HG02970 (cell line): Measurements from ENCODE around the gene GFPT2.

Experiments
- ATAC-seq: cut with Tn5 transposase; IDR thresholded peaks from one replicate; pipeline ENCODE4 v1.9.1; 2021; ENCODE audit warnings: mild to moderate bottlenecking, moderate library complexity, moderate number of reproducible peaks; ENCODE audit not compliant: unreplicated experiment, low FRiP score

The GFPT2 gene

DNA sequence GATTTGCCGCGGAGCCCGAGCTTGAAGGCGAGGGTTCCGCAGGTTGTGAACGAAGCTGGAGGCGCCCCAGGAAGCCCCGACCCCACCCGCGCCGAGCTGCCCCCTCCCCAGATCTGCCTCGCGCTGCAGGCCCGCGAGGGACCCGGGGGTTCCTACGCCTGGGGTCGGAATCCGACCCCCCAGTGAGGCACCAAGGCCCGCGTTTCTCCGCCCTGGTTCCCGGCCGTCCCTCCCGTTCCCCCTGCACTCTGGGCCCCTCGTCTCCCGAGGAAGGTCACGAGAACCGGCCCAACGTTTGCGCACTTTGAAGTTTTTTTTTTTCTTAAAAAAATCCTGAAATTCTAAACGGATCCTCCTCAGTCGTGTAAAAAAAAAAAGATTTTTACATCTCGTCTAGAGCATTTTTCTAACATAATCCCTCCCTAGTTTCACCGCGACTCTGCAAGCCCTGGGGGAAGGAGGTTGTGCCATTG, 880 bp upstream of the GFPT2 start:
- ATAC-seq, result no peak

GRCh38 chr5:180352116-180353047, 754 bp downstream of the GFPT2 start:
- ATAC-seq, result no peak

- no peak for ATAC-seq
Measured at GRCh38 chr5:180350711-180351465, 2.2 kb downstream of the GFPT2 start.

DNA sequence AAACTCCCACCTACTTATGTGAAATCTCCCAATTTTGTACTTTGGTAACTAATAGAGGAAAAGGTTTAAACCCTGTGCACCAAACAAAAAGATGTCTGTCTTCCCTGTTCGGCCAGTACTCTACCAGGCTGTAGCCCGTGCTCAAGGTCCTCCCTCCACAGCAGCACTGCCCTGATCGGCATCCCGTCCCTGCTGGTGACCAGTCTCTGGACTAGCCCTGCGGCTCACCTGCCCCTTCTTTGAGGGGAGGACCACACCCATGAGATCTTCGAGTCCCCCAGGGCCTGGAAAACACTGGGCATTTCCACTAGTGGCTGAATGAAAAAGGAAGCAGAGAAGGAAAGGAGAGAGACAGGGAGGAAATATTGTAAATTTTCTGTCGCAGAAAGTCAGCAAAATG, 2.8 kb downstream of the GFPT2 start:
- ATAC-seq, result no peak

- no peak for ATAC-seq
Measured at GRCh38 chr5:180349391-180349790, 3.7 kb downstream of the GFPT2 start.

DNA sequence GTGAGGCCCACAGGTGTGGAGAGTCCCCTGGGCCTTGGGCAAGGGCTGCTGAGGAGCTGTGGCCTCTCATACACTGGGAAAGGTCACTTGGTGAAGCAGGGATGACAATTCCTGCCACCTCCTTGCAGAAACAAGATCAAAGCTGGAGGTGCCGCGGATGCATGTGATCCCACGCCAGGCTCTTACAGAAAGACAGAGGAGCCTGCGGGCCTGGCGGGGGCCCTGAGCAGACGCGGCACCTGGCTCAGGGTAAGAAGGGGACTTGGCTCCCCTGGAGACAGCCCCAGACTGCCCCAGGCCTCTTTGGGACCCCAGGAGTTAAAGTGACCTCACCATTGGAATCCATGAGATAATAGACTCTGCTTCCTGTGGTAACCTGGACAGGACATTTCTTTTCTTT, 4.8 kb downstream of the GFPT2 start:
- ATAC-seq, result no peak

DNA sequence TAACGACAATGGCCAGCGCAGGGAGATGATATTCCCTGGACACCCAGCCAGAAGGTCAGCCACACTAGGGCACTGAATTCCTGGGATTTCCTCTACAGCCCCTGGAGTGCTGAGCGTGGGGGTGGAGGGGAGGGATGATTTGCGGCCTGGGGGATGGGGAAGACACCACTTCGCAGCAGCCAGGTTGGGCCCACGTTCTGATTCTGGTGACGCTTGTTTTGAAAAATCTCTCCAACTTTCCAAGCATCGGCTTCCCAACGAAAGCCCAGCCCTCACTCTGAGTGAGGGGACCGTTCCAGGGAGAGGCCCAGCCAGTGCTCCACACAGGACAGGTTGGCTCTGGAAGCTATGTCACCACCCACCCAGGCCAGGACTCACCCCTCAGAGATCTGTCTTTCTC, 5.4 kb downstream of the GFPT2 start:
- no peak for ATAC-seq

- ATAC-seq, result no peak
Measured at GRCh38 chr5:180346358-180346757, 6.8 kb downstream of the GFPT2 start.

- ATAC-seq, result no peak
Measured at GRCh38 chr5:180345781-180346180, 7.4 kb downstream of the GFPT2 start.

- ATAC-seq, result no peak
Measured at GRCh38 chr5:180345186-180345585, 8.0 kb downstream of the GFPT2 start.

- ATAC-seq, result no peak
Measured at GRCh38 chr5:180344696-180344999, 8.5 kb downstream of the GFPT2 start.

- no peak for ATAC-seq
Measured at GRCh38 chr5:180343831-180344695, 9.1 kb downstream of the GFPT2 start.

- ATAC-seq, result no peak
Measured at GRCh38 chr5:180343110-180343830, 9.9 kb downstream of the GFPT2 start.

- no peak for ATAC-seq
Measured at GRCh38 chr5:180341595-180341994, 11.5 kb downstream of the GFPT2 start.

DNA sequence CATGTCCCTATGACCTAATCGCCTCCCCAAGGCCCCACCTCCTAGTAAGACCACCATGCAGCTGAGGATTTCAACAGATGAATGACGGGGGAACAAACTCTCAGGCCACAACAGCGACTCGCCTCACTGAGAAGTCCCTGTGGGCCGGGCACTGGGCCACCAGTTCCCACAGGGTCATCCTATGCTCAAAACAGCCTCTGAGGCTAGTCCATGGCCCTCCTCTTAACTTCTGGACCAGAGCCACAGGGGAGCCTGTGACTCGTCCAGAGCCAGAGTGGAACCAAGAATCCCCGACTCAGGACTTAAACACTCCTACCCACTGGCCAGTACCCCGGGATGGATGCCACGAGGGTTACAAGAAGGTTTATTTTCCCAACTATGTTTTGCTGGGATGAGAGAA, 12.3 kb downstream of the GFPT2 start:
- ATAC-seq, result no peak

DNA sequence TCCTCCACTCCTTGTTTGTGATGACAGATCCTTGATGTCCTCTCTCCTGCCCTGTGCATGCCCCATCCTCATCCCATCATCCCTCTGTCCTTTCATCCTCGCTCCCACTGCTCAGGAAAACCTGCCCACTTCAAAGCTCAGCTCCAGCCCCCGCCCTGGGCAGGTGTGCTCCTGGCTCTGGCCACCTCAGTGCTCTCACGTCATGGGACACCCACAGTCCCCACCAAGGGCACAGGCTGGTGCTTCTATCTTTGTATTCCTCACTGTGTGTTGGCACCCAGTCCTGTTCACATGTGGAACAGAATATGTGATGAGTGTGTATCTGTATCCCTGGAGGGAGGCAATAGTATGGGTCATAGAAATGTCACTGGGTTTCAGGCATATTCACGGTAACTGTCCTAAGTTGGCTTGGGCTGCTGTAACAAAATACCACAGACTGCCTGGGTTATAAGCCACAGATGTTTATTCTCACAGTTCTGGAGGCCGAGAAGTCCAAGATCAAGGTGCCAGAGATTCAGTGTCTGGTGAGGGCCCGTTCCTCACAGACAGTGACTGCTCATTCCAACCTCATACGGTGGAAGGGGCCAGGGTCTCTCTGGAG, 13.5 kb downstream of the GFPT2 start:
- ATAC-seq, result no peak

DNA sequence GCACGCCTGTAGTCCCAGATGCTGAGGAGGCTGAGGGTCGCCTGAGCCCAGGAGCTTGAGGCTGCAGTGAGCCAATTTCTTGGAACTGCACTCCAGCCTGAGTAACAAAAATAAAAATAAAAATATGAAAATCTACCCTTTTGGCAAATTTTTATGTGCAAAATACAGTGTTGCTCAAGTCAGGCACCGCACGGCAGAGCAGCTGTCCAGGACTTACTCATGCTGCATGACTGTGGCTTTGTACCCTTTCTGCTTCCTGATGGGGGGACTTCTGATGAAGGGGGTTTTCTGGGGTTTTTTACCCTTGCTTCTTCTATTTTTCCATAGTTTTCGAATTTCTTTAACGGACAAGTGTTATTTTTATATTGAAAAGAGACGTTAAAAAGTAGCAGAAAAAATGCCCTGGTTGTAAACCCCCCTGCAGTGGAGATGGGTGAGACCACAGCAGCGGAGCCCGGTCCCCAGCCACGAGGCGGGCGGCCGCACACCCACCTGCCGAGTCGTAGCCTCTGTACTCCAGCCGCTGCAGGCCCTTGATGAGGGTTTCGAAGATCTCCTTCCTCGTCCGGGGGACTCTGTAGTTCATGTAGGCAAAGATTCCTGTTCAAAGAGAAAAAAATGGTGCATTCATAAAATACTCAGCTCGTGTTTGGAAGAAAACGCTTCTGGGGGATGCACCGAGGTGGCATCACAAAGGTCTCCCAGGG, 15.0 kb downstream of the GFPT2 start:
- no peak for ATAC-seq

DNA sequence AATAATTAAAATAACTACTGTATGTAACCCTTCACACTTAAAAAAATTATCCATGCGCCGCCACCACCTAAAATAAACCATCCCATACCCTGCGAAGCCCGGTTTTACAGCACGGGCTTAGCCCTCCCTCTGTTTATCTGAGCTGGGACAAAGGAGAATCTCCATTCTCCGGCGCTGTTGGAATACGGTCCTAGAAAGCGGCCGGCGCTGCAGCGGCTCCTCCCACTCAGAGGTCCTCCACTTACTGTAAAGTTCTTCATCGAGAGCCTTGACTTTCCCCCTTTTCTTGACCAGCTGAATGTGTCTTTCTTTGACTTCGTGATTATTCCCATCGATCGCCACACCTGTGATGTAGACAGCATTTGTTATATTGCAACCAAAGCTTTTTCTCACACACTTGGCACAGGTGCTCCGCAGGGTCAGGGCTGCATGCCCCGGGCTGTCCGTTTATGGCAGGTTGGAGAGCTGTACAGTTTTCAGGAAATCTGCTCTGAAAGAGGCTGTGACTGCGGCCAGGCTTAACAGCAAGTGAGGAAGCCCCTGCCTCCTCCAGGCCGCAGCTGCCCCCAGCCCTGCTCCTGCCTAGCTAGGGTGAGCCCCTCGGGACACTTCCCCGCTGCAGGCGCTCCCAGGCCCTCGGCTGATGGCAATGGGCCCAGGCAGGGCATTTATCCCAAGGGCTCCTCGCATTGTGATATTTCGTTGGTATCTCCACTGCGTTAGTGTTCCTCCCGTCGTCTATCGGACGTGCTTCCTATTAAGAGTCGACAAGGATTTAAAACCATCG, 16.7 kb downstream of the GFPT2 start:
- no peak for ATAC-seq
